ENCODE data around the gene ERO1A. TPM values are rescaled to one million over a fixed set of nuclear protein-coding genes. Genes with fewer than 3 reads are reported as not detected.

ERO1A gene
- total RNA-seq, 1 donor from 2014 or later: 48.4 TPM

- DNase-seq (ENCODE audit: low read depth in 2 of 2): no peak
These were observed 85.8 kb downstream of the ERO1A start for GRCh38 chr14:52609445-52610044.

GRCh38 chr14:52607061-52607460, 88.3 kb downstream of the ERO1A start:
- no peak for DNase-seq (ENCODE audit: low read depth in 2 of 2)

- DNase-seq (ENCODE audit: low read depth in 2 of 2): no peak
These were observed 93.2 kb downstream of the ERO1A start for GRCh38 chr14:52602131-52602530.

GRCh38 chr14:52599974-52600373, 95.4 kb downstream of the ERO1A start:
- DNase-seq (ENCODE audit: low read depth in 2 of 2): no peak

GRCh38 chr14:52598568-52598967, 96.8 kb downstream of the ERO1A start:
- no peak for DNase-seq (ENCODE audit: low read depth in 2 of 2)

GRCh38 chr14:52596861-52597260, 98.5 kb downstream of the ERO1A start:
- DNase-seq (ENCODE audit: low read depth in 2 of 2): no peak

GRCh38 chr14:52596320-52596719, 99.0 kb downstream of the ERO1A start:
- no peak for DNase-seq (ENCODE audit: low read depth in 2 of 2)

GRCh38 chr14:52590318-52590717, 105.0 kb downstream of the ERO1A start:
- DNase-seq (ENCODE audit: low read depth in 2 of 2): no peak

Other genes with a start within 250 kb of the ERO1A start
- gene TXNDC16, start 143.1 kb downstream of the ERO1A start, total RNA-seq: 2.2 and 2.6 TPM in 2 replicates
- gene GPR137C, start 142.7 kb downstream of the ERO1A start, total RNA-seq: 0.44 and 0.79 TPM in 2 replicates
- gene PSMC6, start 11.6 kb upstream of the ERO1A start, total RNA-seq: 53.4 and 53.8 TPM in 2 replicates
- gene STYX, start 34.6 kb upstream of the ERO1A start, total RNA-seq: 15.9 and 20.6 TPM in 2 replicates
- 20.0 and 22.6 TPM in 2 replicates for gene GNPNAT1, start 96.0 kb upstream of the ERO1A start, total RNA-seq